ENCODE data around the gene ADGRD2.

Gene ADGRD2

DNA sequence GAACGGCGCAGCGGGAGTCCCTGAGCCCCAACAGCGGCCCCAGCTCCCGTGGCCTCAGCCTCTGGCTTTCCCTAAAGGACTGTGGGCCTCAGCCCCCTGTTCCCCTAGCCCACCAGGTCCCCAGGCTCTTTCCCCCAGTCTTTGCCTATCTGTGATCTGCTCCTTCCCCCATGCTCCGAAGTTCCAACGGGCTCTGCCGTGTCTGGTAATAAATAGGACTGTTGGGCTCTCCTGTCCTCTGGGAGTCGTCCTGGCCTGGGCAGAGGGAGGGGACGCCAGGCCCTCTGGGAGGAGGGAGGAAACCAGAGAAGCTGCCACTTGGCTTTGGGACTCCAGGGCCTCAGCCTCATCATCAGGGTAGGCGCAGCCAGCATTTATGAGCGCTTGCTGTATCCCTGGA is 28.1 kb downstream of the ADGRD2 start:
- DNase-seq (ENCODE audit: low spot score): peak; percentile 24

DNA sequence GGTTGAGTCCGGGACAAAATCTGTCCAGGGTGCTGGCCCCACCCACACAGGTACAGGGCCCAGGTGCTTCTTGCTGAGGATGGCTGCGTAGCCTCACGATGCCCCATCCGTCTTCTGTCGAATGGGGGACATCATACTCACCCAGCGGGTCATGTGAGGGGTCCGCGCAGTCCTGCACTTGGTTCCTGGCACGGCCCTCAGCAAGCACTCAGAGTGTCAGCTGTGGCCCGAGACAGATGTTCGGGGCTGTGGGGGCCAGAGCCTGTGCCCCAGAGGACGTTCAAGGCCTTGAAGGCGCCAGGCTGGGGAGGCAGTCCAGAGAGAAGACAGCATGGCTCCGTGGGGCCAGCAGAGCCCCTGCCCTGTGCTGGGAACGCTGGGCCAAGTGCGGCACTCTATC is 29.1 kb downstream of the ADGRD2 start:
- no peak for DNase-seq (ENCODE audit: low spot score)

DNA sequence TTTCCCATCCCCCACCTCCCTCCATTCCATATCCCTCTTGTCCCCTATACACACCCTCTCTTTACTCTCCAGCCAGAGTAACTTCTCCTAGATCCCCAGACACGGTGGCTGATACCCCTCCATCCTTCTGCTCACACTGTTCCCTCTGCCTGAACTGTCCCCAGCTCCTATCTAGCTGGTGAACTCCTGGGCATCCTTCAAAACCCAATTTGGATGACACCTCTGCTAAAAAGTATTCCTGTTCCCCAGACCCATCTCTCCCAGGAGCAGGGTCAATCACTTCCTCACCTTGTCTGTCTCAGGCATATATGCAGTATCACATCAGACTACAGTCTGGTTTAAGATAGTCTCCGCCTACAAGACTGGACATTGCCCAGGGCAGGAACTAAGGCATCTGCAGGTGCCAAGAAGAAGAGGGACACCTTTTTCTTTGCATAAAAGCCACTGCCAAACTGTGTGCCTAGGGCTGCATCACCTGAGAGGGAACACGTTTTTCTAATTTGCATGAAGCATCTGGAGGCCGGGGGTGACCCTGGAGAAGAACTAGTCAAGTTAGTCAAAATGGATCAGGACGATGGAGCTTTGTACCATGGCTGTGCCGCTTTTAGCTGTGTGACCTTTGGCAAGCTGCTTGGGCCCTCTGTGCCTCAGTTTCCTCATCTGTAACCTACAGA is 29.8 kb downstream of the ADGRD2 start:
- no peak for DNase-seq (ENCODE audit: low spot score)

DNA sequence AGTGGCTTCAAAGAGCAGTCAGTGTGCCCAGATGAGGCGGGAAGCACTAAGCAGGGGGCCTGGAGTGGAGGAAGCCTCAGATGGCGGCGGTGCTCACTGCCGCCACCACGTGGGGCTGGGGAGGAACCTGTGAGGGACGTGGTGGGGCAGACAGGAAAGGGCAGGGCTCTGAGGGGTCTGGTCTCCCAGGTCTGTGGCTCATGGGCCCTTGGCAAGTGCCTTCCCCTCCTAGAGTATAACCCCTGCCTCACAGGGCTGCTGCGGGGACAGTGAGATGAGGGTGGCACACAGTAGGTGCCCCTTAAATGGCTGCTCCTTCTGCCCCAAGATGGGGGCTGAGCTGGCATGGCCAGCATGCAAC is 30.4 kb downstream of the ADGRD2 start:
- peak; percentile 42 for DNase-seq (ENCODE audit: low spot score)

DNA sequence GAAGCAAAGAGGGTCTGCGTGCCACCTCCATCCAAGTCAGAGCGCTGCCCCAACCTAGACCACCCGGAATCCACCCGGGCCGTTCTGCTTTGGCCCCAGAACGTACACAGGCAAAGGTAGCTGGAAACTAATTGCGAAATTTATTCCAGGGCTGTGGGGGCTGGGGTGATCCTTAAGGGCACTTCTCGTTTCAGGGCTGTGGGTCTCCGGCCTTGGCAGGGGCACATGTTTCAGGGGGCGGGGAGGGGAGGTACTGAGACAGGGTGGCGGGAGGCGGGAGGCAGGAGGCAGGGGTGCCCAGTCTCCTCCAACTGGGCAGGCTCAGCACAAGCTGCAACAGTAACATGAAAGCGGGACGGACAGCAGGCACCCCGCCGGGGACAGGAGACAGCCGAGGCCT is 30.9 kb downstream of the ADGRD2 start:
- DNase-seq (ENCODE audit: low spot score): no peak

DNA sequence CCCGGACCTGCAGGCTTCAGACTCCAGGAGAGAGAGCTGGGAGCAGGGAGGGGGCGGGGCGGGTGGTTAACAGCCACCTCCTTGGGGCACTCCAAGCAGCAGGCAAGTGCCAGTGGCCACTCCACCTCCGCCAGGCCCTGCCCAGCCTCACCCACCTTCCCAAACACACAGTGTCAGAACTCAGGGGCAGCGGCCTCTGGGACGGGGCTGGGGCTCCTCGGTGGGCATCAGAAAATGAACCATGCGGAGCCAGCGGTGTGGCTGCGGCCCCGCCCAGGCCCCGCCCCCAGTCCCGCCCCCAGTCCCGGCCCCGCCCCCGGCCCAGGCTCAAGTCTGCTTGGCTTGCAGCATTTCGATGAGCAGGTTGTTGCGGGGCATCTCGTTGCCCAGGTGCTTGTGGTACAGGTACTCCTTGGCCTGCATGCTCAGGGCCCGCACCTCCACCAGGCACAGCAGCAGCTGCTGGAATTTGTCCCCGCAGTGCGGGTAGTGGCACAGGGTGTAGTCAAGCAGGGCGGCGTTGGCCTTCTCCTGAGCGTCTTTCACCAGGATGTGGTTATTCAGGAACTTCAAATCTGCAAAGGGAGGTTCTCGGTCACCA is 32.3 kb downstream of the ADGRD2 start:
- no peak for DNase-seq (ENCODE audit: low spot score)

DNA sequence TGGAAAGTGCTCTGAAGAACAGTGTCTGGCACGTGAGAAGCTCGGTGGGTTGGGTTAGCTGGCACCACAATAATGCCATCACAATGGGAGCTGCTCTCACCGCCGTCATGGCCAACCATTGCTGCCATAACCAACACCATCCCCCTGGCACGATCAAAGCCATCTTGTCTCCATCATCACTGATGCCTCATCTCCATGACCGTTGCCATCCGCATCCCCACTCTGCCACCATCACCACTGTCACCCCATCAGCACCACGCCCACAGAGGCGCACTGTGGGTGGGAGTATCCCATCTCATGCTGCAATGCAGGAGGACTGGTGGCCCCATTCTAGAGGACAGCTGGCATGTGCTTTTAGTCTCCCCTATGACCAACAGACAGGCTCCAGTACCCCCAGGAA is 33.2 kb downstream of the ADGRD2 start:
- DNase-seq (ENCODE audit: low spot score): no peak

DNA sequence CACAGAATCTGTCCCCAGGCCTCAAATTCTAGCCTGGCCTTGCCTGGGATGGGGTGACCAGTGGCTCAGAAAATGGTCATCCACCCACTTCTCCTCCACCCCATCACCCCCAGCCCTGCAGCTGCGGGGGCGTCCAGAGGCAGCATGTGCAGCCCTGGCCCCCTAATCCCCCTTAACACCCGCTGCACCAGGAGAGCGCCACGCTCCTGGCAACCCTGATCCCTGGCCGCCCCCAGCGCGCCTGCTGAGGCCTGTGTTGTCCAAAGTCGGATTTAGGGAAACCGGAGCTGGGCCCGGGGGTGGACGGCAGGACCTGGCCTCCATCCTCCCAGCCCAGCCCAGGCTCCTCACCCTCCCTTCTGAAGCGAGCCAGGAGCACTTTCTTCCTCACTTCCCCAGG is 35.0 kb downstream of the ADGRD2 start:
- no peak for DNase-seq (ENCODE audit: low spot score)

DNA sequence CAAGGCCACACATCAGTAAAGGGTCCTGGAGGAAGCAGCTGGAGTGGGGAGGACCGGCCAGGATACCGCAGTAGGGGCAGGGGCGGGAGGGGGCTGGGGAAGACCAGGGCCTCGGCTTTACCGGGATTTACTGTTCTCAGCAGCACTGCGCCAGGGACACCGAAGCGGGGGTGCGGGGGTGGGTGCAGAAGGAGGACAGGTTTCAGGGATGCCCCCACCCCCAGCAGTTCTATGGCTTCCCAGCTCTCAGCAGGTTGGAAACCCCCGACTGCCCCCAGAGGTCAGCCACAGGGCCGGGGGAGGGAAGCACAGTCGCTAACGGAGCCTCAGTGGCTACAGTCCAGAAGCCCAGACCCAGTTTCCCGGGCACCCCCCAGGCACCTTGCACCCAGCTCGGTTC is 35.7 kb downstream of the ADGRD2 start:
- DNase-seq (ENCODE audit: low spot score): no peak

DNA sequence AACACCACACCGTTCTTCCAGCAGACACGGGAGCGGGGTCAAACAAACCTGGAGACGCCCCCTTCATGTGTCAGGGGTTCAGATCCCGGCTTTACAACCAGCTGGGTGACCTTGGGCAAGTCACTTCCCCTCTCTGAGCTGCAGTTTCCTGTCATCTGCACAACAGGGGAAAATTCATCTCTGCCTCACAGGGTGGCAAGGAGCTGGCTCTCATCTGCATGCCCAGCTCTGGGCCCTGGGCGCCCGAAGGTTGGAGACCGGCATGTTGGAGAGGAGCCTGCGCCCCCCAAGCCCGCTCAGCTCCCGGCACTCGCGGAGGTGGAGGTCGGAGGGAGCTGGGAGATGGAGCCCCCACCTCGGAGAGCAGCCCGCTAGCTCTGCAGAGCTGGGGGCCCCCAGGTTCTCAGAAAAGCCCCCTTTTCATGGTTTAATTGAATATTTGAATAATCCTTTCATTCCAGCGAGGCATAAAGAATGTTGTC is 36.6 kb downstream of the ADGRD2 start:
- DNase-seq (ENCODE audit: low spot score): no peak

DNA sequence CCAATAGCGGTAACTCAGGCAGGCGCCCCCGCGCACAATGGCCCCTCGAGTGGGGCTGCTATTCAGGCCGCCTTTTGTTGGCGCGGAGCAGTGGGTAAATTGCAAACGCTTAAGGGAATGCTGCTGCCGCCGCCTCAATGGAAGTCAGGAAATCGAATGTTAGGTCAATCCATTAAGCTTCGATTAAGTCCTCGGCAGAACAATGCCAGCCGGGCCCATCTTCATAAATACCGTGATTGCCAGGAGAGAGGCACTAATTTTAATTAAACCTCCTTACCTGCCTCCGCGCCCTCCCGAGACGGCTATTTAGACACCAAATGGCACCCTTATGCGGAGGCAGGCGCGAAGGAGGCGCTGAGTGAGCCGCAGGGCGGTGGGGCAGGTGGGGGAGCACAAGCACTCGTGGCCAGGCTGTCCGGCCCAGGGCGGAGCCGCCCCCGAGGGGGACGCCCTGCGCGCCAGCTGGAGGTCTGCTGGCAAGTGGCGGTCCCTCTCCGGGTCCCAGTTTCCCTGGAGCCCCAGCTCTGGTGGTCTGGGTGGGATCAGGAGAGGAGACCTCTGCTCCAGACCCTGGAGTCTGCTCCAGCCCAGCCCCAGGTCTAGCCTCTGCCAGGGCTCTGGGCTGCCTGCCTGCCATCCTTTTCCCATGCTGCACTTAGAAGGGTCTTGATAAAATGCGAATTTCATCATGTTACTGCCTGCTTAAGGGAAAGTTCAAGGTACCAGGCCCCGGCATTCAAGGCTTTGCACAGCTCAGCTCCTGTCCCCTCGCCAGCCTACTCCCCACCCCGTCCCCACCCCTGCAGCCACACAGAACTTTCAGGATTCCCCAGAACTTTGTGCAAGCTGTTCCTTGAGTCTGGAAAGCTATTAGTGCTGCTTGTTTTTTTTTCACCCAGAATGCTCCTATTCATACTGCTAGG is 37.3 kb downstream of the ADGRD2 start:
- no peak for DNase-seq (ENCODE audit: low spot score)

DNA sequence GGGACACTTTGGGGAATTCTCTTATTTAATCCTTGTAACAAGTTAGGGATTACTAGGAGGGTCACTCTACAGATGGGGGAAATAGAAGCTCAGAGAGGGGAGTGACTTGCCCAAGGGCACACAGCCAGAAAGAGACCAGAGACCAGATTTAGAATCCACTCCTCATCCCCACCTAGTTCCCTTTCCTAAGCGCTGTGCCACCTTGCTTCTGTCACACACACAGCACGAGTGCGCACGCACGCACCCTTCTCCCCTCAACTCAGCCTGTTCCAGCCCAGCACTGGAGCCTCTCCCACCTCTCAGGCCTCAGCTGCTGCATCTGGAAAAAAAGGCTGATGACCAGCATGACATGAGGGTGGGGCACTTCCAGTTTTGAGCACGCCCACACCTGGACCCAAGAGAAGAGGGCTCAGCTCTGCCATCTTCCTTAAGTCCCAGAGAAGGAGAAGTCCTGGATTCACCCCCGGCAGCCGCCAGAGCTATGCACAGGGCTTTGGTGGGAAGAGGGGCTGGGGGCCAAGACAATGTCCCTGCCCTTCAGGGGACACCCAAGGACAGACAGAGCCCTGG is 38.5 kb downstream of the ADGRD2 start:
- DNase-seq (ENCODE audit: low spot score): no peak

DNA sequence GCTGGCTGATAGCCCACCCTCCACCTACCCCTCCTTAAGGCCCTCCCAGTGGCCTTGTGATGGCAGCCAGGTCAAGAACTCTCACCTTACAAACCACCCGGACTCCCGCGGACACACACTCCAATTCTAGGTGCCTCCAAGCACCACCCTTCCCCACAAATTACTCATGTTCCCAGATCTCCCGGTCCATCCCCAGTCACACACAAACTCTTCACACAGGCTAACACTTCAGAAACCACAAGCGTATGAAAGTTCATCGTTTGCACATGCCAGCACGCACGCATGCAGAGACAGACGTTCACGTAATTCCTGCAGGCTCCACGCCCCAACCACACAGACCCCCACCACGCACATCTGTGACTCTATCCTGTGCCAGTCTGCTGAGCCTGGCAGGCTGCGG is 39.0 kb downstream of the ADGRD2 start:
- no peak for DNase-seq (ENCODE audit: low spot score)

DNA sequence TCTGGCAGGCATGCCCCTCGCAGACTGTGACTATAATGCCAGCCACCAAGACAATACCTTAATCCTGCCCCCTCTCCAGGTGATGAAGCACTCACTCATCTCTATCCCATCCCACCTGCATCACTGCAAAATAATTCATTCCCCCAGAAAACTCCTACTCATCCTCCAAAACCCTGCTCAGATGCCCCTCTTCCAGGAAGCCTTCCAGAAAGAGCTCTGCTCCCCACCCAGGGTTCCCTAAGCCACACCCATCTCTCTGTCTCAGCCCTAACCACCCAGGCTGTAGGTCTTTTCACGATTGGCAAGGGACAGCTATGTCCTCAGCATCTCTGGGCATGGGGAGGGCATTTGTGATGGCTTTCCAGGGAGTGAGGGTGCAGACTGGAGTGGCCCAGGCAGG is 39.8 kb downstream of the ADGRD2 start:
- no peak for DNase-seq (ENCODE audit: low spot score)

DNA sequence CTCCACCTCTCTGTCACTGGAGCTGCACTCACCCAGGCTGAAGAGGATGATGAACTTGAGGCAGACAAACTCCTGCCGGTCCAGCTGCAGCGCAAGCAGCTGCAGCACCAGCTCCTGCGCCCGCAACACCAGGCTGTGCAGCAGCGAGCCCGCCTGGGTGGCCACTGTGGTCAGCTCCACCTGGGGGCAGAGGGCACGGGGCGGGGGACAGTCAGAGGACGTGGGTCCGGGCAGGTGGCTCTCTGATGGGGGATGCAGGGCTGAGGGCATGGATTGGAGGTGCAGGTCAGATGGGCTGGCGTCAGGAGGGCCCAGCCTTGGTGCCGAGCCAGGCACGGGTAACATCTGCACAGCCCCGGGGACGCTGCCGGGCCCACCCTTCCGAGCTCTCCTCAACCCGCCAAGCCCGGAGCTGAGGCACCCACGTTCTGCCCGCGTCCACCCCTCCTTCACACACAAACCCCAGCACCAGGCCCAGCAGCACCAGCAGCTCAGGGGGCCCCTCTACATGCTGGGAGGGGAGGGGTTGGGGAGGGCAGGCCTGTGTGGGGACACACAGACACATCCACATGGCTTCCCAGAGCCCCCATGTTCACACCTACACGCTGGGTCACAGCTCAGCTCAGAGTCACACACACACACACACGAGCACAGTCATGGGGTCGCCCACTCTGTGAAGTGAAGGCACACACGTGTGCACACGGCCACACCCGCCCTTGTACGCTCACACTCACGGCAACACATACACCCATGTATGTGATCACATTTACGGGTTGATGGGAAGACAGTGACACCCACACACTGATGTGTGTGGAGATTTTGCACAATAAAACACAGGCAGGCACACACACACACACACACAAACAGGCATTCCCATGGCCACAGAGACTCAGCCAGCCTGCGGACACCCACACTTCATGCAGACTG is 41.1 kb downstream of the ADGRD2 start:
- no peak for DNase-seq (ENCODE audit: low spot score)

DNA sequence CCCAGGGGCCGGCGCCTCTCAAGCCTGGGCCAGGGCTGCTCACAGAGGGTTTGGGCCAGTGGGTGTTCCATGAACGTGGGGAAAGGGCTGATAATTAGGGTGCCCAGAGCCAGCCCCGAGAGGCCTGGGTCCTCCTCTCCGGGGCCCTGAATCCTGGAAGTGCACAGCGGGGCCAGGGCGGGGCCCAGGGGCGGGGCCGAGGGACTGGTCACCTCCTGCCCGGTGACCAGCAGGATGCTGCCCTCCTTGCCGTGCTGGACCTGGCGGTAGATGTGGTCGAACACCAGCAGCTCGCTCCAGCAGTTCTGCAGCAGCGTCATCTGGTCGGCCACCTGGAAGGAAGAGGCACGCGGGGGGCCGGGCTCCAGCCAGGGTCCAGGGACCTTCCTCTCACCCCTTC is 42.6 kb downstream of the ADGRD2 start:
- no peak for DNase-seq (ENCODE audit: low spot score)

DNA sequence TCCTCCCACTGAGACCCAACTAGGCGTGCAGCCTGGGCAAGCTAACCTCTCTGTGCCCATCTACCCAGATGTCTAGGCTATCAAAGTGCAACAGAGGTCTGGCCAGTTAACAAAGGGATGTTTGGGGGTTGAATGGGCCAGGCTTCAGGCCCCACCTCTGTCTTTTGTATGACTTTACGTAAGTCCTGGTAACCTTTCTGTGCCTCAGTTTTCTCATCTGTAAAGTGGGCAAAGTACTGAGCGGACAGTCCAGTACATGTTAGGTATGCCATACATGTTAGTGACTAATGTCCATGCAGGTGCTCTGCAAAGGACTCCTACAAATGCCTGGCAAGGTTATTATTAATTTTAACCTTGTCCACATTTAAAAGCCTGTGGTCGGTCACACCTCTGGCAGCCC is 43.0 kb downstream of the ADGRD2 start:
- DNase-seq (ENCODE audit: low spot score): no peak

DNA sequence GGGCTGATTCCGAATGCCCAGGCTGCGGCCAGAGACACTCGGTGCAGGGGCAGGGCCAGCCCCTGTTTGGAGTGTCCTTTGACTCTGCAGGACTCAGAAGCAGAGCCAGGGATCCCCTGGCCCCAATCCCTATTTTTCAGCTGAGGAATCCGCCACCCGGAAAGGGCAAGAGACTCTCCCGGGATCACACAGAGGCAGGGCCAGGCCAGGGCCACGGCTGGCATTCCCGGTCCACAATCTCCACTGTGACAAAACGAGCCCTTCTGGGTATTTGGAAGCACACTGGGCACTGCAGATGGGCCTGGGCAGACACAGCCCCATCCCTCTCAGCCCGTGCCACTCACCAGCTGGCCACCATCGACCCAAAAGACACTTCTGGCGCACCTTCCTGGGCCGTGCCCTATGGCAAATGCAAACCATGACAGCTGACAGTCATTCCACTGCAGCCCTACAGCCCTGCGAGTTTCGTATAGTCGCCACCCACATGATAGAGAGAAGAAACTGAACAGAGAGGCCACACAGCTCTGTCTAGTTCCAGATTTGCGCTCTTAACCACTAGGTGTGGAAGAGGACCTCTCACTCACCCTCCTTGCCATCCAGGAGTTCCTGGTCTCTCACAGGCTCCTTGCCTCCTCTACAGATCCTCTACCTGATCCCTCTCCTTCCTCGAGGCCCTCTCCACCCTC is 43.7 kb downstream of the ADGRD2 start:
- DNase-seq (ENCODE audit: low spot score): no peak

DNA sequence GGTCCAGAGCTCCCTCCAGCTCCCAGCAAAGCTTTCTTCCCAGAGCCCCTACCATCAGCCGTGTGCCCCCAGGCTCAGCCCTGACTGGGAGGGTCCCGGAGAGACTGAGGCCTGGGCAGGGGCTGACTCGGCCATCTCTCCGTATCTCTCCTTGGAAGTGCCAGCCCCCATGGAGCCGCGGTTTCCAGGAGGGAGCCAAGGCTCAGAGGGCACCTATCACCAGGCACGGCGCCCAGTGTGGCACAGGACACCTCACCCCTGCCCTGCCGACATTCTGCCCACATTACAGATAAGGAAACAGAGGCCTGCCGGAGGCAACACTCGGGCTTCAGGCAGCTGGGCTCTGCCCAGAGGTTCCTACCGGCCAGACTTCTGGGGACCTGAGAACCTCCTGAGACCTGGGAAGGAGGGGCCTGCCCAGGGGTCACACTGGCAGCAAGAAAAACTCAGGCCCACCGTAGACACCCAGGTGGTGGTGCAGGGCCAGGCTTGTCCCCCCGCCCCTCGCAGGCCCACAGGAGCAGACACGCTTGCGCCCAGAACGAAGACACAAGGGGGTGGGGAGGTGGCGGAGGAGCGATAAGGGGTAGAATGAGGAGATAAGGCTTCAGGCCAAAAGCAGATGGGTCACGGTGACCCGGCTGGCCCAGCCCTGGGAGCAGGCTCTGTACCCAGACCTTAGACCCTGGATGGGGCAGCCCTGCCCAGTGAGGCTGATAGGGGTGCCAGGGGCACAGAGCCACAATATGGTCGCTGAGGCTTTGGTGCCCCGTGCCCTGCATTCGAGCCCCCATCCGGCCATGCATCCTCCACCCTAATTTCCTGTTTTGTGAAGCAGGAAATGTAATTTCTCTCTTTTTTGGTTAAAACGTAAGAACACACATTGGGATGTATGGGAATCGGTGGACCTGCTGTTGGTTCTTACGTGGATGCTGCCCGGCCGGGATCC is 45.1 kb downstream of the ADGRD2 start:
- no peak for DNase-seq (ENCODE audit: low spot score)

DNA sequence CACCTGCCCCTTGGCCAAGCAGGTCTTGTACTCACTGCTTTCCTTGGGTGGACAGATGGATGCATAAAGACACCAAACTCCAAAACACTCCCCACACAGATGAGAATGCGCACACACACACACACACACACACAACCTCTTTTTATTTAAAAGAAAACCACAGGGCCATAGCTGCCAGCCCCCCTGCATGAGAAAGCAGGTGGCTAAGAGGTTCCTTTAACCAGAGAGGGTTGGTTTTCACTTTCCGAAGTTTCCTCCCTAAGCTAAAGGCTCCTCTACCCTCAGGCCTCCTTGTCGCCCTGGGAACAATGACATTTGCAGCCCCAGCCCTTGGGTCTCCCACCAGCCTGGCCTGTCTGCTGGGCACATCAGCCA is 45.8 kb downstream of the ADGRD2 start:
- DNase-seq (ENCODE audit: low spot score): no peak

Measured in cerebellar cortex (tissue), 1 donor.